Putamen (tissue), 1 donor: ENCODE results near the gene POGLUT2.
"Not testable (repeated sequence)": the region's sequence is repeated elsewhere in the genome, so short reads cannot be mapped to it uniquely, and the experiment has no call there.

Source experiments
- DNase-seq: peaks from one replicate; pipeline ENCODE4 v3.0.0-alpha.2; 2016; ENCODE audit warnings: low spot score

Gene POGLUT2

GRCh38 chr13:102805680-102806079 lies 6.9 kb upstream of the POGLUT2 start:
- DNase-seq = no peak

GRCh38 chr13:102800145-102801041 lies 1.6 kb upstream of the POGLUT2 start:
- peak; percentile 79 for DNase-seq

GRCh38 chr13:102799426-102800144 lies 809 bp upstream of the POGLUT2 start:
- no peak for DNase-seq

GRCh38 chr13:102793611-102794355 lies 5.0 kb downstream of the POGLUT2 start:
- no peak for DNase-seq

GRCh38 chr13:102792396-102792795 lies 6.4 kb downstream of the POGLUT2 start:
- no peak for DNase-seq

- DNase-seq = no peak
Observed at GRCh38 chr13:102788683-102789082, 10.1 kb downstream of the POGLUT2 start.

- DNase-seq = no peak
Observed at GRCh38 chr13:102784483-102784882, 14.3 kb downstream of the POGLUT2 start.

GRCh38 chr13:102781591-102781990 lies 17.2 kb downstream of the POGLUT2 start:
- DNase-seq = no peak

GRCh38 chr13:102780656-102781055 lies 18.1 kb downstream of the POGLUT2 start:
- not testable (repeated sequence) for DNase-seq

- DNase-seq = no peak
Observed at GRCh38 chr13:102779436-102780159, 19.2 kb downstream of the POGLUT2 start.

- DNase-seq = no peak
Observed at GRCh38 chr13:102777736-102778135, 21.0 kb downstream of the POGLUT2 start.

- no peak for DNase-seq
Observed at GRCh38 chr13:102776271-102776670, 22.5 kb downstream of the POGLUT2 start.

GRCh38 chr13:102774591-102775520 lies 23.9 kb downstream of the POGLUT2 start:
- DNase-seq = no peak

GRCh38 chr13:102774214-102774568 lies 24.6 kb downstream of the POGLUT2 start:
- DNase-seq = no peak

GRCh38 chr13:102773441-102774213 lies 25.1 kb downstream of the POGLUT2 start, which contains the start of gene TEX30:
TSS of gene TEX30 (minus strand) at chr13:102773786. CDS start at chr13:102770026, 3,760 bp downstream.
- DNase-seq = peak; percentile 83

- DNase-seq = no peak
Observed at GRCh38 chr13:102772042-102772425, 26.7 kb downstream of the POGLUT2 start.

GRCh38 chr13:102771298-102772041 lies 27.3 kb downstream of the POGLUT2 start:
- DNase-seq = no peak

- no peak for DNase-seq
Observed at GRCh38 chr13:102770435-102770834, 28.3 kb downstream of the POGLUT2 start.

- DNase-seq = no peak
Observed at GRCh38 chr13:102769679-102770078, 29.1 kb downstream of the POGLUT2 start.
